ENCODE data around the gene AQP9.
"Not testable (repeated sequence)": the region's sequence is repeated elsewhere in the genome, so short reads cannot be mapped to it uniquely, and the experiment has no call there.

AQP9 gene

GRCh38 chr15:58110999-58111717 lies 27.0 kb upstream of the AQP9 start:
- no peak for TF ChIP-seq CTCF (IDR thresholded peaks at IDR 0.05; ENCODE audit: low read depth, low read length)
- DNase-seq (ENCODE audit: low read depth in 2 of 2): no peak
- H3K4me3 ChIP-seq (replicated peaks in 1 of 2; ENCODE audit: low read depth in 2 of 2, low read length in 2 of 2): no peak overlapping the region

DNA sequence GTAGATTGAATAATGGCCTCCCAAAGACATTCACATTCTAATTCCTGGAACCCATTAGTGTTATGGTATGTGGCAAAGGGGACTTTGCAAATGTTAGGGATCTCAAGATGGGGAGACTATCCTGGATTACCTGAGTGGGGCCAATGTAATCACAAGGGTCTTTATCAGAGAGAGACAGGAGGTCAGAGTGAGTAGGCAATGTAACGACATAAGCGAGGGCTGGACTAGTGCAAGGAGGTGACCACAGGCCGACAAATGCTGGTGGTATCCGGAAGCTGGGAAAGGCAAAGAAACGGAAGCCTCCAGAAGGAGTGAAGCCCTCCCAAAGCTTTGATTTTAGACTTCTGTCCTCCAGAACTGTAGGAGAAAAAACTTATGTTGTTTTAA lies 26.5 kb upstream of the AQP9 start:
- no peak overlapping the region for H3K4me3 ChIP-seq (replicated peaks in 1 of 2; ENCODE audit: low read depth in 2 of 2, low read length in 2 of 2)
- TF ChIP-seq CTCF (IDR thresholded peaks at IDR 0.05; ENCODE audit: low read depth, low read length): no peak
- DNase-seq (ENCODE audit: low read depth in 2 of 2): no peak

GRCh38 chr15:58113358-58113757 lies 24.8 kb upstream of the AQP9 start:
- not testable (repeated sequence) for DNase-seq (ENCODE audit: low read depth in 2 of 2); H3K4me3 ChIP-seq (replicated peaks in 1 of 2; ENCODE audit: low read depth in 2 of 2, low read length in 2 of 2)

- DNase-seq (ENCODE audit: low read depth in 2 of 2): no peak
- no peak for TF ChIP-seq CTCF (IDR thresholded peaks at IDR 0.05; ENCODE audit: low read depth, low read length)
- no peak overlapping the region for H3K4me3 ChIP-seq (replicated peaks in 1 of 2; ENCODE audit: low read depth in 2 of 2, low read length in 2 of 2)
Observed at GRCh38 chr15:58114388-58114787, 23.8 kb upstream of the AQP9 start.

DNA sequence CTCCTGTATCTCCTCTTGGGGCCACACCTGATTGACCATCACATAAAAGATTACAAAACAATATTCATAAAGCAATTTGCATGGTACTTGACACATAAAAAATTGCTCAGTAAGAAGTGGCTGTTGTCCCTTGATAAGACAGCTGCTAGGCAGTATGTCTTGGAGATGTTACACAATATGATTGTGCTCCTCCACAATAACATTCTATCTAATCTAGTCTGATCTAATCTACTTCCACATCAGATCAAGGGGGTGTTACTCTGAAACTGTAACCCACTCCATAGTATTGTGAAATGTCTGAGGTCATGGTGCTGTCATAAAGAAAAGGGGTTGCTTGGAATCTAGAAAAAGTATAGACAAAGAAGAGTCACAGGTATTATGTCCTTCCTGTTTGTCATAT lies 23.4 kb upstream of the AQP9 start:
- DNase-seq (ENCODE audit: low read depth in 2 of 2): no peak
- H3K4me3 ChIP-seq (replicated peaks in 1 of 2; ENCODE audit: low read depth in 2 of 2, low read length in 2 of 2): no peak overlapping the region
- TF ChIP-seq CTCF (IDR thresholded peaks at IDR 0.05; ENCODE audit: low read depth, low read length): no peak

DNA sequence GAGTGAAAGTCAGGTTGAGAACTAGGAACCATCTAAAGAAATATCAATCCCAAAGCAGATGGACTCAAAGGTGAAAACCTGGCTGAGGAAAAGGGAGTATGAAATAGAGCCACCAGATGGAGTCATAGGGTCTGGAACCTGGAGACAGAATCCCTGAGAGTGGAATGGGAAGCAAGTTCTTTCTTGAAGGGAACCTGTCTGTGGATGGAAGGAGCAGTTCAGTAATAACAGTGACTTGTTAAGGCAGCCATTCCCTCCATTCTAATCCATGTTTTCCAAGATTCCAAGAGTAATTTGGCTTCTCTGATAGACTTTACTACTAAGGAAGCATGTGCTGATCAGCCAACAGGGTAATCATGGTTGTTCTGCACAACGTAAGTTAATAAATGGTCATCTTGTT lies 22.5 kb upstream of the AQP9 start:
- no peak overlapping the region for H3K4me3 ChIP-seq (replicated peaks in 1 of 2; ENCODE audit: low read depth in 2 of 2, low read length in 2 of 2)
- peak; percentile 31 for TF ChIP-seq CTCF (IDR thresholded peaks at IDR 0.05; ENCODE audit: low read depth, low read length)
- peak; percentile 37 for DNase-seq (ENCODE audit: low read depth in 2 of 2)

DNA sequence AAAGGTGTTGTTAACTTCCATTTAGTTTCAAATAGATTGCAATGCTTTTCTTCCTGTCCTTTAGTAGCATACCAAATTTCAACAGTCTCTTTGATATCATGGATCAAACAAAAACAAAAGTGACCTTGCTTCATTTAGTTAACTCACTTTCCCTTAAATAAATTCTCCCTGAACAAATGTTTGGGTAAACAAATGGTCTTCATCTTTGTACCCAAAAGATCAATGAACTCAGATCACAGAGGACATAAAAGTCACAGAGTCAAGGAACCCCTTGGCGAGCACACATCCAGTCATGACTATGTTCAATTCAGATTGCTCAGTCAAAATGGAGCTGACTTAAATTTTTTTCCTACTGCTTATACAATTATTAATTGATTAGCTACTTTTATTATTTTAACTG lies 20.6 kb upstream of the AQP9 start:
- H3K4me3 ChIP-seq (replicated peaks in 1 of 2; ENCODE audit: low read depth in 2 of 2, low read length in 2 of 2): no peak overlapping the region
- no peak for TF ChIP-seq CTCF (IDR thresholded peaks at IDR 0.05; ENCODE audit: low read depth, low read length)

More for the DNA sequence above, 20.6 kb upstream of the AQP9 start:
- DNase-seq (ENCODE audit: low read depth in 2 of 2): no peak
